Esophagus squamous epithelium (tissue), 5 donors: Measurements from ENCODE around the gene AMPD2. TPM values are rescaled to one million over a fixed set of nuclear protein-coding genes. Genes with fewer than 3 reads are reported as not detected.

ENCODE experiments used
- DNase-seq: peaks from one replicate; lab custom pipeline; 2025; lab: John Stamatoyannopoulos, UW
- H3K27ac ChIP-seq, 4 donors: fragments of 200-600 bp; sonication (generic); one replicate each; pipeline ENCODE4 v1.5.1; 2016 to 2019; ENCODE audit warnings: mild to moderate bottlenecking in 1 of 4
- H3K27me3 ChIP-seq, 4 donors: fragments of 200-600 bp; sonication (generic); 1 replicate in 3 of 4; 2 replicates in 1 of 4; pipeline versions ENCODE4 v1.5.1 to v1.6.0; 2017 to 2021; ENCODE audit warnings: antibody characterized with exemption in 1 of 4
- H3K36me3 ChIP-seq, 3 donors: fragments of 200-600 bp; sonication (generic); one replicate each; pipeline ENCODE4 v1.5.1; 2016 to 2019
- H3K4me1 ChIP-seq, 3 donors: fragments of 200-600 bp; sonication (generic); one replicate each; pipeline ENCODE4 v1.5.1; 2017 to 2019
- H3K4me3 ChIP-seq, 4 donors: fragments of 200-600 bp; sonication (generic); 1 replicate in 3 of 4; 2 replicates in 1 of 4; pipeline ENCODE4 v1.5.1; 2016 to 2019; ENCODE audit warnings: mild to moderate bottlenecking in 2 of 4, moderate library complexity in 1 of 4
- H3K9me3 ChIP-seq, 3 donors: fragments of 200-600 bp; sonication (generic); one replicate each; pipeline ENCODE4 v1.5.1; 2016 to 2019
- CTCF ChIP-seq, 6 experiments: fragments of 450-650 bp in 4 of 6; fragments of 200-600 bp in 2 of 6; sonication (generic) in 2 of 6; IDR thresholded peaks; one replicate each; pipeline ENCODE4 v1.5.1; 2016 to 2019; ENCODE audit warnings: antibody characterized with exemption in 6 of 6, mild to moderate bottlenecking in 4 of 6, moderate library complexity in 4 of 6
- POLR2A ChIP-seq, 4 donors: fragments of 450-650 bp; IDR thresholded peaks; one replicate each; pipeline ENCODE4 v1.6.1; 2017; ENCODE audit warnings: antibody characterized with exemption in 4 of 4, mild to moderate bottlenecking in 4 of 4, moderate library complexity in 3 of 4
- WGBS, 2 donors: methylation state at CpG; one replicate each; pipeline ENCODE4 v1.1.5; 2018; 5-methylcytosine and 5-hydroxymethylcytosine counted together
- intact Hi-C: fragments of 100-400 bp; cut with DNase I; formaldehyde crosslinking; loops from one replicate; pipeline ENCODE4 v1.15.0; 2022
- total RNA-seq, 4 donors: library from RNA; depleted of rRNA; stranded (reverse); fragments of >200 nt; gene quantifications; one replicate each; pipeline ENCODE4 v1.1.0, GENCODE V29; 2016
- donor health status: DM: yes; HTN: yes; CAD: no.

Gene AMPD2
- total RNA-seq, 4 donors from 2014 or later, result 18.5 to 51.5 (median 24.4) TPM

DNA sequence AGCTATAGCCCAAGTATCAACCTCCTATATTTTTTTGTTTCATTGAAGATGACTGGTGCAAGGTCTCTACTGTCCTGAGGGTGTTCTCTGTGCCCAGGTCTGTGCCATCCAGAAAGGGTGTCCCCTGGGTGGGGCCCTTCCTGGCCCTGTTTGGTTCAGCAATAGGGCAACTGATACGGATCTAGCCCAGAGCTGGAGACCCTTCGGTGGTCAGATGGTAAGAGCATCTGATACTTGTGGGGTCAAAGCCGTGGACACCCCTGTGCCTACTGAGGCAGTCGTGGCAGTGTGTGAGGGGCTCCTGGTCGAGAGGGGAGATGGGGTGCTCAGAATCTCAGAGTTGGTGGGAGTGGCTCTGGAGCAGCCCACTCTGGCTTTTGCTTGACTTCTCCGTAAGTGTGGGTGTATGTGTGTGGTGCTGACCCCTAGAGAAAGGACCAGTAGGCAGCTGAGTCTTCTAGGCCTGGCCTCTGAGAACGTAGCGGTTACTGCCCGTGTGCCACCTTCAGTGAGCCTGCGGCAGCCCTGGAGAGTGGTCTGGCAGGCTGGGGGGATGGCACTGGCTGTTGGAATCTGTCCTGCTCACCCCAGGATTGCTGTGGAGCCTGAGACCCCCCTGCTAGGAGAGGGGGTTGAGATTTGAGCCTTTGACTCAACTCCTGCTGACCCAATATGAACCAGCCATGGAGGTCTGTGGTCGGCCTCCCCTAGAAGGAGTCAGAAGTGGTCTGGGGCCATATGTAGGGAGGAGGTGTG, 2.7 kb downstream of the AMPD2 start:
- H3K36me3 ChIP-seq, result peaks cover 0 to 18% (median 8%) of the 10 kb centered on the region in 3 donors
- 89 to 98% methylated on average over 1 to 6 of the region's 11 CpGs for WGBS, 2 donors
- H3K27ac ChIP-seq, result no peak overlapping the region
- H3K27me3 ChIP-seq, result no peaks in the 10 kb centered on the region
- H3K4me1 ChIP-seq, result peaks cover 33 to 78% (median 34%) of the 10 kb centered on the region in 3 donors
- no peak for DNase-seq
- TF ChIP-seq POLR2A (IDR thresholded peaks at IDR 0.05) (no peak), CTCF (IDR thresholded peaks at IDR 0.05) (no peak)
- no peaks in the 10 kb centered on the region for H3K9me3 ChIP-seq
- intact Hi-C loops, result no loop called here
- H3K4me3 ChIP-seq, result peak overlapping the region in 1 of 4 donors; percentile 86

- Histone ChIP-seq H3K27ac (no peak overlapping the region), H3K4me1 (peaks cover 33 to 73% (median 34%) of the 10 kb centered on the region in 3 donors), H3K36me3 (peaks cover under 1 to 24% (median 12%) of the 10 kb centered on the region in 3 donors), H3K9me3 (no peaks in the 10 kb centered on the region), H3K4me3 (no peak overlapping the region), H3K27me3 (no peaks in the 10 kb centered on the region)
- DNase-seq, result no peak
- no peak for TF ChIP-seq CTCF (IDR thresholded peaks at IDR 0.05)
- no peak for TF ChIP-seq POLR2A (IDR thresholded peaks at IDR 0.05)
- intact Hi-C loops, result no loop called here
- 78 to 88% methylated on average over 1 to 3 of the region's 3 CpGs for WGBS, 2 donors
These were observed 3.3 kb downstream of the AMPD2 start for GRCh38 chr1:109622895-109623294.

DNA sequence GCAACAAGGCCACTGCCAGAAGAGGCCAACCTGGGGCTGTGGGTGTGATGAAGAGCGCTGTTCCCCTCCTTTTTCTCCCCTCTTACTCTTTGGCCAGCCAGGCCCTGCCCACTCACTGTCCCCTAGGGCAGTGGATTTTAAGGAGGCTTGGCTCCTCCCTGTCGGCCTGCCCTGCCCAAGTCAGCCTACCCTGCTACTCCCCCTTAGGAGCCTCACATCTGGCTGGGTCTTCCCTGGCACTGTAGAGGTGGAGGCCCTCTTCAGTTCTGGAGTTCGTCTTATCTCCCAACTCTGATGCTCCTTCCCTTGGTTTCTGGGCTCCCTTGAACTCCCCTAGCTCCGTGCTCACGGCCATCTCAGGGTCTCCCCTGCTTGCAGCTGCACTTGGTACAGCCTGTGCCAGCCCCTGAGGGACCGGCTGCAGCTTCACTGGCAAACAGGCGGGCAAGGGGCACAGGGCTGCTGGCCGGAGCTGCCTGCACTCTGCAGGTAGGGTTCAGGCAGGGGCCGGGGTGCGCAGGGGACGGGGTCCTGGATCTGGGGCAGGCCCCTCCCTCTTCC, 4.0 kb downstream of the AMPD2 start:
- peak overlapping the region in 3 of 4 donors; percentile 31 to 46 (median 44) for H3K27ac ChIP-seq
- WGBS, 2 donors, result 25 to 66% methylated on average over 5 to 11 of the region's 11 CpGs
- H3K4me3 ChIP-seq, result peak overlapping the region in 1 of 4 donors; percentile 8
- no peaks in the 10 kb centered on the region for H3K9me3 ChIP-seq
- H3K4me1 ChIP-seq, result peaks cover 33 to 71% (median 34%) of the 10 kb centered on the region in 3 donors
- intact Hi-C loops, result no loop called here
- H3K27me3 ChIP-seq, result no peaks in the 10 kb centered on the region
- TF ChIP-seq CTCF (IDR thresholded peaks at IDR 0.05), result no peak
- TF ChIP-seq POLR2A (IDR thresholded peaks at IDR 0.05), result no peak
- peaks cover 9 to 32% (median 20%) of the 10 kb centered on the region in 3 donors for H3K36me3 ChIP-seq
- no peak for DNase-seq

GRCh38 chr1:109624201-109625010, 4.8 kb downstream of the AMPD2 start:
- Histone ChIP-seq H3K27me3 (no peaks in the 10 kb centered on the region), H3K9me3 (no peaks in the 10 kb centered on the region), H3K36me3 (peaks cover 15 to 39% (median 21%) of the 10 kb centered on the region in 3 donors), H3K27ac (peak overlapping the region in 3 of 4 donors; percentile 31 to 46 (median 44)), H3K4me1 (peaks cover 28 to 64% (median 34%) of the 10 kb centered on the region in 3 donors), H3K4me3 (peak overlapping the region in 1 of 4 donors; percentile 8)
- DNase-seq, result no peak
- TF ChIP-seq POLR2A (IDR thresholded peaks at IDR 0.05), result no peak
- TF ChIP-seq CTCF (IDR thresholded peaks at IDR 0.05), result no peak
- WGBS, 2 donors, result 89% methylated on average over 5 of the region's 17 CpGs; no CpG with 5 or more reads in 1 of the 2 donors
- intact Hi-C loops, result no loop called here
